NCI-H128 (cell line): ENCODE data around the gene AFAP1L2.
"Not testable (repeated sequence)": the region's sequence is repeated elsewhere in the genome, so short reads cannot be mapped to it uniquely, and the experiment has no call there.

Experiments used
- DNase-seq: peaks from one replicate; lab custom pipeline; 2025; ENCODE audit not compliant: unreplicated experiment; lab: John Stamatoyannopoulos, UW

Gene AFAP1L2

DNA sequence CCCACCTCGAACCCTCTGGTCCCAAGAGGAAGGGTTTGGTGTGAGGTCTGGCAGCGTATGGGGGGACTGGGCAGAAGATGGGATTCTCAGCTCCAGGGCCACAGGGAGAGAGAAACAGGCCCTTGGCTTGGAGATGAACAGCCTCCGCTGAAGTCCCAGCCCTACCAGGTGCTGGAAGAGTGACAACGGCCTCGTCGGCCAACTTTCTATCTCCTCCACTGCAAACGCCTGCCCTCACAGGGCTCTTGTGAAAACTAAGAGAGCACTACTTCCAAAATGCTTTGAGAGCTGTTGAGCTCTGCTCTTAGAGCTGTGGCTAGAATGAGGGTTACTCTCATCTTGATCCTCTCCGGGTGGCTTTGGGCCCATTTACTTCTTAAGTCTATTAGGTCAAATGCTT is 63.5 kb downstream of the AFAP1L2 start:
- DNase-seq = no peak

DNA sequence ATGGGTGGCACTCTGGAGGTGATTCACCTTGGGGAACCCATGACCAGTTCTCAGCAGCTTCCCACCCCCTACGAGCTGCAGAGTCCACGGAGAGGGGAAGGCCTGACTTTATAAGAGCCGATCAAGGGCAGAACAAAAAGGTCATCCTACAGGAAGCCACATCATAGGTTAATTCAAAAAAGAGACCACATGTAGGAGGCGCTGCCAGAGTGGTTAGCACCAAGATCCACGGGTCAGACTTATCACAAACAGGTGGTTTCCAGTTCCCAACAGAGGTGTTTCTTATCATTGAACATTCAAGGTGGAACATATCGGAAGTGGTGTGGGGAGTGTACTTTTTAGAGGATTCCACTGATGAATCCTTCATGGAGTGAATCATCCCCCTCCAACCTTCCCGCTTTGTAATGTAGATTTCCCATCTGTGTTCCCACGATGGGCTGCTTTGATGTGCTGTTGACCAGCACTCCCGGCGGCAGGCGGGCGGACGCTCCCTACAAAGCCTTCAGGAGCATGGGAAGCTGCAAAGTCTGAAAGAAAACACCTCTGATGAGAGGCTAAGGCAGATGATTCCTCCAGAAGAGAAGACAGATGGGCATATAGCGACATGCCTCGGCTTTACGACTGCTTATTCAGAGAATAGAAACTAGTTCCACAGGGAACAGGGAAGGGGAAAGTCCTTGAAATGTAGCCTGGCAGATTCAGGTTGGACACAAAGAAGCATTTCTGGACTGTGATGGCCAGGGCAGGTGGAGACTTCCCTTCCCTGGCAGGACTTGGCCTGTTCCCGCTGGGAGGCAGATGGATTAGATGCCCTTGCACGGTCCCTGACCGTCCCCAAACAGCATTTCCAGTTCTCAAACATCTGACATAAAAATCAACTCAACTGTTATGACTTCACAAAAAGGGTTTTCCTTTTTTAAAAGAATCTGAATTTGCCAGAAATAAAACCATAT is 66.5 kb downstream of the AFAP1L2 start:
- no peak for DNase-seq

DNA sequence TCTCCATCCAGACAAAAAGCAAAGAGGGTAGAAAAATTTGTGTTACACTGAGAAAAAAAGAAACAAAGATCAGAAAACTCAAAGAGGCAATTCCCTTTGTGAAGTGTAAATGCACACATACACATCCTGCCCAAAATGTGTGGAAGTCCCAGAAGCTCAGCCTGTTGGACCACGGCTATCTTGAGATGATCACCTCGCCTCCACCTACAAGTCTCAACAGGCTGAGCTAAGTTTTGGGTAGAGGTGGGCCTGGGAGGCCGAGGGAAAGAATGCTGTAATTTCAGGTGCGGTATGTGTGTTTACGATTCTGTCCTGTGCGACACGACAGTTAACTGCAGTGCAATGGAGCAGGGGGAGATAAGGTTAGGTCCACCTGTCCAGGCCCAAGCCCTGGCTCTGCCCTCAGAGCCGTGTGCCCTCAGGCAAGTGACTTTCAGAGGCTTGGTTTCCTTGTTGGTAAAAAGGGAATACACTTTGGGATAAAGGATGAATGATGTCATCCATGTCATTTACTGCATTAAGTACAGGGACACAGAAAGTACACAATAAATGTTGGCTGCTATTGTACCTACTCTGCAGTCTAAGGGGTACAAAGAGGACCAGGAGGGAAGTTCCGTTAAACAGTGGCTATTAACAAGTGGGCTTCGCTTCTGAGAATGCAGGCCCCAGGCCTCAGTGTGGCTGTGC is 67.3 kb downstream of the AFAP1L2 start:
- DNase-seq = no peak

DNA sequence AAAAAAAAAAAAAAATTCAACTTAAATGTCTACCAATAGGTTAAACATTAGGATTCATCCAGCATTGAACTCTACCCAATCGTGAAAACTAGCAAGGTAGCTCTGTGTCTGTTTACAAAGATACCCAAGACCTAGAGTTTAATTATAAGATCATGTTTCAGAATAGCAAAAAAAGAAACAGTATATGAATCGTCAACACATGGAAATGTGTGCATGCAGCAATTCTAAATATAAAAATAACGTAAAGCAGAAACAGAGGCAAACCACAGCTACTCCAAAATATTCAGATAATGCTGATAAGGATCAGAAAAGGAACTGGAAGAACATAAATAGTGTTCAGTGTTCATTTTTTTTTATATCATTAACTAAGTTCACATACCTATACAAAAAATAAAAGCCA is 68.7 kb downstream of the AFAP1L2 start:
- DNase-seq = no peak

DNA sequence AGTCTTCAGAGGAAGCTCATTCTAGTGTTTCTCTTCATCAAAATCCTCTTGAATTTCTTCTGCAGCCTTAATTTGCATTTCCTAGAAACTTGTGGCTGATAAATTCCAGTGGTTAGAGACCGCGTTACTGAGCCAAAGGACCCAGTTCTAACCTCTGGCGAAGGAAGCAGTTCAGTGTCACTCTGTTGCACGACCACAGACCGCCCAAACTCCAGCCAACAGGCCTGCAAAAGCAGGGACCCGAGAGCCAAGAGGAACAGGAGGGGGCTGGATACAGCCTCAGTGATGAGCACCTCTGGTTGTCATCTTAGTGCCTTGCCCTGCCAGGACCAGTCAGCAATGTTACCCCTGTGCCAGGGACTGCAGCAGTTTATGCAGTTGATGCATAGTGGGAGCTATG is 70.0 kb downstream of the AFAP1L2 start:
- DNase-seq = no peak

DNA sequence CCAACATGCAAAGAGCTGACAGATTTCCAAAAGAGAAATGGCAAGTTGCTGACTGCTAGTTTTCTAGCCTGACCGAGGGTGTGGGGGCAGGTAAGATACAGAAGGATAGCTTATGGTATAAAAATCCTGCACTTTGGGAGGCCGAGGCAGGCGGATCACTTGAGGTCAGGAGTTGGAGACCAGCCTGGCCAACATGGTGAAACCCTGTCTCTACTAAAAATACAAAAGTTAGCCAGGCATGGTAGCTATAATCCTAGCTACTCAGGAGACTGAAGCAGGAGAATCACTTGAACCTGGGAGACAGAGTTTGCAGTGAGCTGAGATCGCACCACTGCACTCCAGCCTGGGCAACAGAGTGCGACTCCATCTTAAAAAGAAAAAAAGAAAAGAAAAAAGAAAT is 70.9 kb downstream of the AFAP1L2 start:
- DNase-seq = not testable (repeated sequence)

DNA sequence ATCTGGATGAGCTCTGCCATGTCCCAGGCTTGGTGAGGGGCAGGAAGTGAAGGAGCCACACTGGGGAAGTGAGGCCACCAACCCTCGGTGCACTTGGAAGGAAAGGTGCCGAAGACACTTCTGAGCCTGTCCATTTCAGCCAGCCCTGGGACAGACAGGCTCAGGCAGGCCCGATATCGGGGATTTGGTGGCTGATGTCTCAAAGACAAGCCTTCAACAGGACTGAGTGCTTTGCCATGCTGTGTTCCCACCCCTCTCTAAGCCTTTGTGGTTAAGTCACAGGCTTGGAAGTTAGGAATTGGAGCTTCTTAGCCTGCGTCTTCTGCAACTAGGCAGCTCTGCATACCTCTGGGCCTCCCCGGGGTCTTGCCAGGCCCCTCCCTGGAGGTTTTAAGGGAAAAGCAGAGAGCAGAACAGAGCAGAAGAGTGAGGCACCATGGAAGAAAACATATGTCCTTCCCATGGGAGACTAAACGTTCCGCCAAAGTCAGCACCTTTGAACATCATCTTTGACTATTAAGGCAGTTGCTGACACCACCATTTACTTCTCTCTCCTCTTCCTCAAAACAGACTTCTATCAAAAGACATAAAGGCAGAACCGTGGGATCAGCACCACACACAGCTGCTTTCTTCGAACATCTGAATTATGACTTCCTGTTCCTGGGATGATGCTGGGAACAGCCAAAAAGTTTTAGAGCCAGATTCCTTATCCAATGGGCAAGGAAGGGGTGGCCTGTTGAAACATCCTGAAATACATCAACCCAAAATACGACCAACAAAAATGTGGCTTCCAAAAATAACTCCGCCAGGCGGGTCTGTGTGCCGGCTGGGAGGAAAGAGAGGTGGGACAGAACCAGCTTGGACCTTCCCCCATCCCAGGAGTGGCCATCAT is 71.8 kb downstream of the AFAP1L2 start:
- DNase-seq = no peak

DNA sequence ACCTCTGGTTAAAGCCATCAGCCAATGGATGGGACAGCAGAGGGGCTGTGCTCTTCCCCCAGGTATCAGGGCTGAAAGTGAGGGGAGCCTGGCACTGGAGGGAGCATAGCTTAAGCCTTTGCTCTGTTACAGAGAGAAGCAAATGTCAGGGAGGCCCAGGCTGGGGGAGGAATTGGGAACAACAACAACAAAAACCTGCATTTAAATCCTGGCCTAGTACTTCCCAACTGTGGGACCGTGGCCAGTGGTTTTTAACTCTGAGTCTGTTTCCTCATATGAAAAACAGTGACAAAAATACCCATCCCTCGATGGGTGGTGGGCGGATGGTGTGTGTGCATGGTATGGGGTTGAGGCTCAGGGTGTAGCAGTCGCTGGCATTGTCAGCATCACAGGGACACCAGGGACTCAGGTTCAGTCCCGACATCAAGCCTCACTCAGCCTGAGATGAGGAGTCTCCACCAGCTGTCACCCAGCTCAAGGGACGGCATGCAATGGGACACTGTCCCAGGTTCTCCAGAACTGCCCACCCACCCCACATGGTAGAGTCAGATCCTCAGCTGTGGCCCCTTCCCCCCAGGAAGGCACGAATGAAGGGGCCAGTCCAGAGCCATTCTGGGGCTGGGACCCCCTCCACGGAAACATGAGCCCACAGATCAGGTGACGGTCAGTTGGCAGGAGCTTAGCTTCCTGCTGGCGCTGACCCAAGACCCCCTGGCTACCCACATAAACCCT is 74.5 kb downstream of the AFAP1L2 start:
- no peak for DNase-seq

DNA sequence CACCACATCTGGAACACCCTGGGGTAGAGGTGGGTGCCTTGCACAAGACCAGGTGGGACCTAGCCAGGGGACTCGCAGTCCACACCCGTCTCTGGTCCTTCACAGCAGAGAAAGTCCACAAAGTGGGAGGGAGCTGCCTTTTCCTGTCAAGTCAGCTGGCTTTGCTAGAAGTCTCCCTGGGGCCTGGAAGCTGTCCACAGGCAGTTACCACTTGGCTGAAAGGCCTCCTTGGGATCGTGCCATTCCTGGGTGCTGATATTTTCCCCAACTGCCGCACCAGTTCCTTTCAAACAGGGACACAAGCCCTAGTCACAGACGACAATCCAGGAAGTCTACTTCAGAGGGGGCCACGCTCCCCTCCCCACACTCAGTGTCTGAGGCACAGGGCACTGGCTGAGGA is 75.4 kb downstream of the AFAP1L2 start:
- no peak for DNase-seq

DNA sequence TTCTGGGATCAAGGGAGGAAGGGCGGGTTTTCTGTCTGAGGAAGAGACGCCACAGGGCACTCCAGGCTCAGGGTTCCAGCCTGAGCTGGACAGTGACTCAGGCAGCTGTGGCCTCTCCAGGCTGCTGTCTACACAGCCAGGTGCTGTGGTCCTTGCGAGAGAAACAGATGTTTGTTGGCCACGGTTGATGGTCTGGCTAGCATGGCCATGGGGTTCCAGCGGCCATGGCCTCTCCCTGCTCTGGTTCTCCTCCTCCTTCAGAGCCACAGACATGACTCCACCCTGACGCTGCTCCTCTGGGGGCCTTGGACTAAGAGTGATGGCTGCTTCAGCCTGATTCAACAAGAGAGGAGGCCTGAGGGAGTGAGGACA is 75.9 kb downstream of the AFAP1L2 start:
- no peak for DNase-seq

DNA sequence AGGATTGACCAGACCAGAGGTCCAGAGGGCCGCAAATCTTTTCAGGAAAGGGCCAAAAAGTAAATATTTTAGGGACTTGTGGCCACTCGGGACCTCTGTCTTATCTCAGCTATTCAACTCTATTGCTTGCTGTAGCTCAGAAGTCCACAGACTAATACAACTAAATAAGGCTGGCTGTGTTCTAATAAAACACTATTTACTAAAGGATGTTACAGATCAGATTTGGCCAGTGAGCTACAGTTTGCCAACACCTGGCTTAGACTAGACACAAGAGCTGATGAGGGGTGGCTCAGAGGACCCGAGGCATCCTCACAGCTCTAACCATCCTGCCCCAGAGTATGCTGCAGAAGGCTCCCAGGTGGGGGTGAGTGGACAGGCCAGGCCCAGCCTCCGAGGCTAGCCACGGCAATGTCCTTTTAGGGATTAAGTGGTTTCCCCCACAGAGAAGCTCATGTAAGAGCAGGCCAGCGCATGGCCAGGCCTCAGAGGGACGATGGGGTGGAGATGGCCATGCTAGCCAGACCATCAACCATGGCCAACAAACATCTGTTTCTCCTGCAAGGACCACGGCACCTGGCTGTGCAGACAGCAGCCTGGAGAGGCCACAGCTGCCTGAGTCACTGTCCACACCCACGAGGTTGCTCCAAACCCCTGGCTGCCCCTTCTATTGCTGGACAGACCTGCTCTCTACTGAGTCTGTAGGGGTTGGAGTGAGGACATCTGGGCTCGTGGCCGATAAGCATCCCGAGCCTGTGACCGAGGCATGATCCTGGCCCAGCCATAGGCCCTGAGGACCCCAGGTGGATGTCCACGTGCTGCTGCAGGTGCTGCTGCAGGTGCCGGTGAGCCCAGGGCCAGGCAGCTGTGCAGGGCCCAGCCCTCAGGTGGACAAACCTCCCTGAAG is 76.5 kb downstream of the AFAP1L2 start:
- no peak for DNase-seq

DNA sequence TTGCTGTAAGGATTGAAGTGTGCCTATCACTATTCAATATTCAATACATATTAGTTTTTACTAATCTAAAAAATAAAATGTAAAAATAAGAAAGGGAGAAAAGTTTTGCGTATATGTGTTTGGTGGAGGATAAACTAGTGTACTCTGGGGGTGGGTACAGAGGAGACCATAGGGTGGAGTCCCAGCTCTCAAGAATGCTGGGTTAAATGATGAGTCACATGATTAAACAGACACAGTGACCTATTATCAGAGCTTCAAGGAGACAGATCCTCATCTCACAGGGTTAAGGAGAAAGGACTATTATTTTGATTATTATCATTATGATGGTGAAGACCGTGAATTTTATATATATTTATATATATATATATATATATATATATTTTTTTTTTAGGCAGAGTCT is 77.5 kb downstream of the AFAP1L2 start:
- DNase-seq = no peak

DNA sequence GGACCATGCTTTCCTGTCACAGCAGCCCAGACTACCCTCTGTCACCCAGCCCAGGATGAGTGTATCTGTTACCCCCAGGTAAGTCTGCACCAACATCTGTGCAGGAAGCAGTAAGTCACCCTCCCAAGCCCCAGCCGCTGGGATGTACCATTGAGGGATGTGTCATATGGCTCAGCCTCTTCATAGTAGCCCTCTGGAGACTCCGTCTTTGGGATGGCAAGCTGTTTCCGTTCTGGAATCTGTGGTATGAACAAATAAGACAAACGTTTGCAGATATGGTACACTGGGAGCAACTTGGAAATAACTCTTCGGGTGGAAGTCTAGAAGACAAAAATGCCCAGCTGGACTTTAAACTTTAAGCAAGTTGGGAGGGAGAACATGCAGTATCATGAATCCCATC is 81.3 kb downstream of the AFAP1L2 start:
- DNase-seq = no peak

DNA sequence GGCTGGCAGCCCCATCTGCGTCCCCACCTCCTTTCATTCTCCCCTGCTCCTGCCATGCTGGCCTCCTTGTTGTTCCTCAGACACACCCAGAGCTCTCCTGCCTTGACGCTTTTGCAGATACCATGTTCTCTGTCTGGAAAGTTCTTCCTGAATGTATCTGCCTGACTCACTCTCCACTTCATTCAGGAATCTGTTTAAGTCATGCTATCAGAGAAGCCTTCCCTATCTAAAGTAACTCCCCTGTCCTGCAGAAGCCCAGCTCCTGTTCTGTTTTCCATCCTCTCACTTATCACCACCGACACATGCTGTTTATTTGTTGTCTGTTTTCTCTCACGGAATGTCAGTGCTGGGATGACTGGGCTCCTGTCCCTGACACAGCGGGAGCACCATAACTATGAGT is 82.0 kb downstream of the AFAP1L2 start:
- DNase-seq = no peak

DNA sequence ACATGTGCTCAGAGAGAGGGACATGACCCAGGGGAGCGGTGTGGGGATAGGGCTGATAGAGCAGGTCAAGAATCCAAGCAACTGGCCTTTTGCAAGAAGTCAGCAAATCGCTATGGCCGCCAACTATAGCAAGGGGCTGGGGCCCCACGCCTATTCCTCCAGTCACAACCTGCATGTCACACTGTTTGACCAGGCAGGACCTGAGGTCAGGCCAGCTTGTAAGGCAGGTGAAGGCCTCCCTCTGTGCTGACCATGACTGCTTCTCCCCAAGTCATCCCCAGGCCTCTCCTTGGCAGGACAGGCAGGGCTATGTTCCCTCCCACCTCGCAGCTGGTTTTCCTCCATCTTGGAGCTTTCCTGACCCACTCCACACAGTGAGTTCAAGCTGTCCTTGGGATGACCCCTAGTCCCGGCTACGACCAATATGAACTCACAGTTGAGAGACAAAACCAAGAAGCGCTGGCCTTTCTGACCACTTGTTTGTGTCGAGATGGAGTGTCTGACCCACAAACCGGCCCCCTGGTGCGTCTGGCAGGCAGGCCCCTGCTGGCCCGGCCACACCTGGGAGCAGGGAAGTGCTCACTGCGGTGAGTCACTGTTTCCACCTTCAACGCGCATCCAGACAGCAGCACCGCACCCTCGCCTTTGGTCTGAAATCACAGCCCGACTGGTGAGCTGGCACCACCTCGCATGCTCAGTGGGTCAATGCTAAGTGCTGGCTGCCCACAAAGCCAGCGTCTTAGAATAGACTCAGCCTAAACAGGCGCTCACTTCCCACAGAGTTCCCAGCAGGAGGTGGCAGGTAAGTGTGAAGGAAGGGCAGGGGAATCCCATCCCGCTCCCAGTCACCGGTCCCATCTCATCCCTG is 83.8 kb downstream of the AFAP1L2 start:
- DNase-seq = no peak

DNA sequence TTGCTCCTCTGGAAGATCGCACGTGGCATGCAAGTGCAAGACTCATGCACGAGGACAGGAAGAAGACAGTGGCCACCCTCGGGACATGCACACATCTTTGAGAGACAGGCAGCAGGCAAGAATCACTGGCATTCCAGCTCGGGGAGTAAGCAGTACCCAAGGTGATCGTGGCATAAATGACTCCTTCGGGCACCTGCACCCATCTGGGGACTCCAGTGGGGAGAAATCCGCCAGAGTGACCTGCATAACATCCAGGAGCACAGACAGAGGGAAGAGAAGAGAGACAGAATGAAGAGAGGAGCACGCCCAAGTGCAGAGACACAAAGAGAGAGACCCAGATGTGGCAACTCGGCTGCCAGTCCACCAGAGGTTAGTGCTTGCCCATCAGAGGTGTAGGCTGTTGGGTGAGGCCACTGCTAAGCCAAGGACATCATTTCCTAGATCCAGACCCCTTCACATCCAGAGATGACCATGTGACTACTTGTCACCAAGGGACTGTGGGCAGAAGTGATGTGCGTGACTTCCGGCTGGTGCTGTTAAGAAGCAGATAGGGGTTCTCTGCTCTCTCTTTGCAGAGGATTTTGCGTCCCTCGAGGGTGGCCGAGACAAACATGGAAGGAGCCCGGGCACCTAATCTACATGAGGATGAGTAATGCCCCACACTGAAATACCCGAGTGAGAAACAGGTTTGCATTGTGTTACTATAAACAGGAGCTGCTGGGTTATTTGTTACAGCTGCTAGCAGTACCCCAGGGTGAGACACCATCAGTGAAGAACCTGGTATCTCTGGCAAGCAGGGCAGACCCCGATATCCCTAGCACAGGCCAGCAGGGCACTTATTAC is 84.7 kb downstream of the AFAP1L2 start:
- no peak for DNase-seq

DNA sequence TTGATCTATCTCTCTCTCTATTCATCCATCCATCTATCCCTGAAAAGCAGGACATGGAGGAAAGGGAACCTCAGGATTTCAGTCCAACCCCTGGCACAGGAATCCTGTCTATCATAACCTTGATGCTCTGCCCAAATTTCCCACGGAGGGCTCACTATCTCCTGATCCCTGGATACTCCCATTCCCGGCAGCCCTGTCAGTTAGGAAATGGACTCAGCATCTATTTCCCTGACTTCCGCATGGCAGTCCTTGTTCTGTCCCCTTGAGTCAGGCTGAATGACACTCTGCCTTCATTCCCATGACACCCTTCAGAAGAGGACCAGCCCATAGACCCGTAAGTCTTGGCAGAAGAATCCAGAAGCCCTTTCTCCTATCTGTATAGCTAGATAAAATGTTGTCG is 87.6 kb downstream of the AFAP1L2 start:
- no peak for DNase-seq
